Fibroblast of lung (primary cell): ENCODE data around the gene DUSP3.

ENCODE experiments used
- CTCF ChIP-seq, 2 donors: IDR thresholded peaks in 1 of 2; conservative IDR thresholded peaks in 1 of 2; 1 replicate in 1 of 2; 2 replicates in 1 of 2; pipeline ENCODE4 v1.5.1; 2011 to 2012; ENCODE audit warnings: low read length in 2 of 2, control low read depth in 1 of 2, inconsistent platforms in 1 of 2, low read depth in 1 of 2, mild to moderate bottlenecking in 1 of 2
- EZH2 ChIP-seq: IDR thresholded peaks from 2 replicates; pipeline ENCODE4 v1.5.1; 2012; ENCODE audit warnings: low read length, control low read depth, mild to moderate bottlenecking; ENCODE audit errors: missing control alignments

- TF ChIP-seq EZH2, result no peak
- TF ChIP-seq CTCF (conservative IDR thresholded peaks at IDR 0.05 in 1 of 2, IDR thresholded peaks at IDR 0.05 in 1 of 2; ENCODE audit: low read depth in 1 of 2, low read length in 2 of 2), result no peak
These were observed 5.7 kb downstream of the DUSP3 start for GRCh38 chr17:43772877-43773648.
